H1 (cell line): Measurements from ENCODE around the gene SCN2A.

ENCODE experiments used
- CBX8 ChIP-seq: fragments of 300-800, 300-1000 bp; sonication (generic); IDR thresholded peaks from 2 replicates; pipeline ENCODE4 v1.7.1; 2016; ENCODE audit warnings: low read depth, low read length, borderline replicate concordance
- CHD2 ChIP-seq: IDR thresholded peaks from 2 replicates; pipeline ENCODE4 v1.6.1; 2012; ENCODE audit warnings: low read length, improper control_type of control experiment
- EZH2 ChIP-seq: fragments of 200-600 bp; sonication (generic); IDR thresholded peaks from 2 replicates; pipeline ENCODE4 v1.7.1; 2012; ENCODE audit warnings: low read depth, mild to moderate bottlenecking, moderate library complexity, low read length, inconsistent platforms; ENCODE audit not compliant: severe bottlenecking
- POLR2A ChIP-seq, 2 experiments: IDR thresholded peaks; 1 replicate in 1 of 2; 2 replicates in 1 of 2; pipeline ENCODE4 v1.6.1; 2011; ENCODE audit warnings: low read depth in 2 of 2, low read length in 2 of 2, mild to moderate bottlenecking in 2 of 2; ENCODE audit errors: control extremely low read depth in 1 of 2
- RBBP5 ChIP-seq: IDR thresholded peaks from 2 replicates; pipeline ENCODE4 v1.7.1; 2012; ENCODE audit warnings: low read depth, mild to moderate bottlenecking, inconsistent platforms, low read length, moderate library complexity, borderline replicate concordance
- TAF1 ChIP-seq: IDR thresholded peaks from 2 replicates; pipeline ENCODE4 v1.6.1; 2011; ENCODE audit warnings: mild to moderate bottlenecking, low read depth, low read length
- ZNF274 ChIP-seq: IDR thresholded peaks from 2 replicates; pipeline ENCODE4 v1.7.0; 2012; ENCODE audit warnings: low read length, borderline replicate concordance; ENCODE audit errors: extremely low read depth
- TF ChIP-seq, protein P1 (sequence below), 3 experiments: IDR thresholded peaks; 1 replicate in 2 of 3; 2 replicates in 1 of 3; pipeline versions ENCODE4 v1.5.1 to v1.6.1; 2011; ENCODE audit warnings: low read length in 3 of 3, mild to moderate bottlenecking in 3 of 3, inconsistent platforms in 2 of 3, low read depth in 1 of 3, moderate library complexity in 1 of 3; ENCODE audit not compliant: insufficient read depth in 1 of 3; ENCODE audit errors: control extremely low read depth in 1 of 3
- TF ChIP-seq, protein P2 (sequence below): IDR thresholded peaks from 2 replicates; pipeline ENCODE4 v1.6.1; 2011; ENCODE audit warnings: low read length, improper control_type of control experiment

DNA sequence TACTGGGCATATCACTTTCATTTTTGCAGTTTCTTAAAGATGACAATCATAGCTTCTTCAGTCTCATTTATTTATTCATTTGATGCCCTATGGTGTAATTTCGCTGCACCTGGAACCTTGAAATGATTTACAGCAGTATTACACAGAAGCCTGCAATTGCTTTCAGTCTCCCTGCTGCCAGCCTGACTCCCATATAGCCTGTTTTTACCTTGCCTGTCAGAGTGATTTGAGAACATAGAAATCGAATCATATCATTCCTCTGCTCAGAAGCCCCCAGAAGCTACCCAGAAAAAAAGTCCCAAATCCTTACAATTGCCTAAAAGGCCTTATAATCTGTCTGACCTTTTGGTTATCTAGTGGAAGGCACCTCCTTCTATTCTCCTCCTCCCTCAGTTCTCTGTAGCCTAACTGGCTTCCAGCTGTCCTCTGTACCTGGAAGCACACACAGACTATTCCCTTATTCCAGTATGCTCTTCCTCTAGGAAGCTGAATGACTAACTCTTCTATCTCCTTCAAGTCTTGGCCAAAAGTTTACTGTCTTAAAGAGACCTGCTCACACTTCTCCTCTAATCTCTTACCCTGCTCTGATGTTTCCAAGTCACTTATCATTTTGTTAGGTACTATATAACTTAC lies 48.0 kb upstream of the SCN2A start:
- TF ChIP-seq CBX8 (no peak), CHD2 (no peak), ZNF274 (no peak), EZH2 (no peak), TAF1 (no peak), POLR2A (IDR thresholded peaks at IDR 0.05; ENCODE audit: control extremely low read depth in 1 of 2, low read depth in 2 of 2, low read length in 2 of 2) (no peak), RBBP5 (no peak)
- TF ChIP-seq, protein P1, sequence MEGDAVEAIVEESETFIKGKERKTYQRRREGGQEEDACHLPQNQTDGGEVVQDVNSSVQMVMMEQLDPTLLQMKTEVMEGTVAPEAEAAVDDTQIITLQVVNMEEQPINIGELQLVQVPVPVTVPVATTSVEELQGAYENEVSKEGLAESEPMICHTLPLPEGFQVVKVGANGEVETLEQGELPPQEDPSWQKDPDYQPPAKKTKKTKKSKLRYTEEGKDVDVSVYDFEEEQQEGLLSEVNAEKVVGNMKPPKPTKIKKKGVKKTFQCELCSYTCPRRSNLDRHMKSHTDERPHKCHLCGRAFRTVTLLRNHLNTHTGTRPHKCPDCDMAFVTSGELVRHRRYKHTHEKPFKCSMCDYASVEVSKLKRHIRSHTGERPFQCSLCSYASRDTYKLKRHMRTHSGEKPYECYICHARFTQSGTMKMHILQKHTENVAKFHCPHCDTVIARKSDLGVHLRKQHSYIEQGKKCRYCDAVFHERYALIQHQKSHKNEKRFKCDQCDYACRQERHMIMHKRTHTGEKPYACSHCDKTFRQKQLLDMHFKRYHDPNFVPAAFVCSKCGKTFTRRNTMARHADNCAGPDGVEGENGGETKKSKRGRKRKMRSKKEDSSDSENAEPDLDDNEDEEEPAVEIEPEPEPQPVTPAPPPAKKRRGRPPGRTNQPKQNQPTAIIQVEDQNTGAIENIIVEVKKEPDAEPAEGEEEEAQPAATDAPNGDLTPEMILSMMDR (IDR thresholded peaks at IDR 0.05; ENCODE audit: control extremely low read depth in 1 of 3, insufficient read depth in 1 of 3, low read depth in 1 of 3, low read length in 3 of 3), result no peak
- TF ChIP-seq, protein P2, sequence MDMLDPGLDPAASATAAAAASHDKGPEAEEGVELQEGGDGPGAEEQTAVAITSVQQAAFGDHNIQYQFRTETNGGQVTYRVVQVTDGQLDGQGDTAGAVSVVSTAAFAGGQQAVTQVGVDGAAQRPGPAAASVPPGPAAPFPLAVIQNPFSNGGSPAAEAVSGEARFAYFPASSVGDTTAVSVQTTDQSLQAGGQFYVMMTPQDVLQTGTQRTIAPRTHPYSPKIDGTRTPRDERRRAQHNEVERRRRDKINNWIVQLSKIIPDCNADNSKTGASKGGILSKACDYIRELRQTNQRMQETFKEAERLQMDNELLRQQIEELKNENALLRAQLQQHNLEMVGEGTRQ, result no peak
